Vagina (tissue), 2 donors: ENCODE measurements around the gene NFE2L2. TPM values are rescaled to one million over a fixed set of nuclear protein-coding genes. Genes with fewer than 3 reads are reported as not detected.

Experiments used
- DNase-seq, 2 donors: peaks; one replicate each; pipeline ENCODE4 v3.0.0-alpha.2; 2017; ENCODE audit errors: extremely low spot score in 2 of 2
- H3K27ac ChIP-seq: fragments of 200-600 bp; sonication (generic); one replicate; pipeline ENCODE4 v1.5.1; 2019
- H3K27me3 ChIP-seq: fragments of 200-600 bp; sonication (generic); one replicate; pipeline ENCODE4 v1.5.1; 2019
- H3K36me3 ChIP-seq, 2 donors: fragments of 200-600 bp; sonication (generic); one replicate each; pipeline ENCODE4 v1.5.1; 2017 to 2019
- H3K4me1 ChIP-seq: fragments of 200-600 bp; sonication (generic); one replicate; pipeline ENCODE4 v1.5.1; 2019
- H3K4me3 ChIP-seq, 2 donors: fragments of 200-600 bp; sonication (generic); 1 replicate in 1 of 2; 2 replicates in 1 of 2; pipeline ENCODE4 v1.5.1; 2016 to 2019
- H3K9me3 ChIP-seq: fragments of 200-600 bp; sonication (generic); one replicate; pipeline ENCODE4 v1.5.1; 2019
- CTCF ChIP-seq, 3 experiments: fragments of 450-650 bp in 2 of 3; fragments of 200-600 bp in 1 of 3; sonication (generic) in 1 of 3; IDR thresholded peaks; one replicate each; pipeline ENCODE4 v1.5.1; 2017 to 2019; ENCODE audit warnings: antibody characterized with exemption in 3 of 3, mild to moderate bottlenecking in 2 of 3, moderate library complexity in 2 of 3
- POLR2A ChIP-seq, 2 donors: fragments of 450-650 bp; IDR thresholded peaks; one replicate each; pipeline ENCODE4 v1.6.1; 2017; ENCODE audit warnings: antibody characterized with exemption in 2 of 2, mild to moderate bottlenecking in 2 of 2, moderate library complexity in 2 of 2
- POLR2AphosphoS5 ChIP-seq, 2 donors: sonication (generic); formaldehyde crosslinking; IDR thresholded peaks; one replicate each; pipeline ENCODE4 v1.9.0; 2017; ENCODE audit warnings: antibody characterized with exemption in 2 of 2, mild to moderate bottlenecking in 2 of 2, low read depth in 1 of 2; ENCODE audit not compliant: insufficient read depth in 1 of 2
- intact Hi-C: fragments of 100-400 bp; cut with DNase I; formaldehyde crosslinking; loops from one replicate; pipeline ENCODE4 v1.15.1; 2023
- total RNA-seq: library from RNA; depleted of rRNA; stranded (reverse); fragments of >200 nt; gene quantifications from one replicate; pipeline ENCODE4 v1.2.3, GENCODE V29; 2016

Gene NFE2L2
- total RNA-seq, 1 donor from 2014 or later, result 147 TPM

- H3K27ac ChIP-seq, result no peak overlapping the region
- TF ChIP-seq POLR2A (IDR thresholded peaks at IDR 0.05) (no peak), CTCF (IDR thresholded peaks at IDR 0.05) (no peak), POLR2AphosphoS5 (IDR thresholded peaks at IDR 0.05; ENCODE audit: insufficient read depth in 1 of 2, low read depth in 1 of 2) (no peak)
- H3K27me3 ChIP-seq, result no peaks in the 10 kb centered on the region
- no peak for DNase-seq
- H3K4me3 ChIP-seq, result no peak overlapping the region
- peaks cover 11% of the 10 kb centered on the region for H3K4me1 ChIP-seq
- no peaks in the 10 kb centered on the region for H3K9me3 ChIP-seq
- intact Hi-C loops, result no loop called here
- H3K36me3 ChIP-seq, result no peaks in the 10 kb centered on the region
Measured at GRCh38 chr2:177281400-177282180, 17.1 kb upstream of the NFE2L2 start.

GRCh38 chr2:177279847-177280246 lies 15.3 kb upstream of the NFE2L2 start:
- TF ChIP-seq POLR2A (IDR thresholded peaks at IDR 0.05), result no peak
- TF ChIP-seq CTCF (IDR thresholded peaks at IDR 0.05), result no peak
- no peak for TF ChIP-seq POLR2AphosphoS5 (IDR thresholded peaks at IDR 0.05; ENCODE audit: insufficient read depth in 1 of 2, low read depth in 1 of 2)
- peaks cover 14% of the 10 kb centered on the region for H3K4me1 ChIP-seq
- no peaks in the 10 kb centered on the region for H3K36me3 ChIP-seq

GRCh38 chr2:177275743-177276055 lies 11.2 kb upstream of the NFE2L2 start:
- intact Hi-C loops, result no loop called here
- Histone ChIP-seq H3K27me3 (no peaks in the 10 kb centered on the region), H3K4me3 (no peak overlapping the region), H3K36me3 (no peaks in the 10 kb centered on the region), H3K9me3 (no peaks in the 10 kb centered on the region), H3K27ac (peak overlapping the region; percentile 59), H3K4me1 (peaks cover 18% of the 10 kb centered on the region)
- no peak for TF ChIP-seq POLR2A (IDR thresholded peaks at IDR 0.05)
- TF ChIP-seq POLR2AphosphoS5 (IDR thresholded peaks at IDR 0.05; ENCODE audit: insufficient read depth in 1 of 2, low read depth in 1 of 2), result no peak
- no peak for TF ChIP-seq CTCF (IDR thresholded peaks at IDR 0.05)
- no peak for DNase-seq

More at GRCh38 chr2:177279847-177280246, 15.3 kb upstream of the NFE2L2 start:
- H3K27ac ChIP-seq, result no peak overlapping the region
- intact Hi-C loops, result no loop called here
- no peaks in the 10 kb centered on the region for H3K27me3 ChIP-seq
- H3K9me3 ChIP-seq, result no peaks in the 10 kb centered on the region
- no peak for DNase-seq
- H3K4me3 ChIP-seq, result no peak overlapping the region

- H3K27me3 ChIP-seq, result no peaks in the 10 kb centered on the region
- H3K4me1 ChIP-seq, result peaks cover 22% of the 10 kb centered on the region
- H3K36me3 ChIP-seq, result no peaks in the 10 kb centered on the region
- intact Hi-C loops, result no loop called here
- DNase-seq, result no peak
- TF ChIP-seq POLR2AphosphoS5 (IDR thresholded peaks at IDR 0.05; ENCODE audit: insufficient read depth in 1 of 2, low read depth in 1 of 2), result peak in 1 of 2 donors; percentile 92
- TF ChIP-seq CTCF (IDR thresholded peaks at IDR 0.05), result no peak
- no peak for TF ChIP-seq POLR2A (IDR thresholded peaks at IDR 0.05)
- H3K4me3 ChIP-seq, result no peak overlapping the region
- no peaks in the 10 kb centered on the region for H3K9me3 ChIP-seq
- H3K27ac ChIP-seq, result peak overlapping the region; percentile 59
Measured at GRCh38 chr2:177275040-177275742, 10.7 kb upstream of the NFE2L2 start.

DNA sequence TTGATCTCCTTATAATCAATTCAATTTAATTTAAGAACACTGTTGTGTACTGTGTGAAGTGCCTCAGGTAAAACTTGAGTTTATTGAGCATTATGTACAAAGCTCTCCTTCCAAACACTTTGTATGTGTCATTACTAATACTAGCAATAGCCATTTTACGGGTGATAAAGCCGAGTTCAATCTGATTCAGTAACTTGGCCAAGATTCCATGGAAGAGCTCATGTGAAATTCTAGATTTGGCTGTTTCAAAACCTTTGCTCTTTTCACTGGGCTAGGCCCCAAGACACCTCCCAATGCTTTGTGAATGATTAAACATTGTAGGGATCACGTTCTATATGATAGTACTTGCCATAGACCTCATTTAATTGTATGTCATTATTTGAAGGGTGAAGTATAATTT lies 8.9 kb upstream of the NFE2L2 start:
- Histone ChIP-seq H3K36me3 (no peaks in the 10 kb centered on the region), H3K27me3 (no peaks in the 10 kb centered on the region), H3K27ac (peak overlapping the region; percentile 39), H3K4me1 (peaks cover 34% of the 10 kb centered on the region), H3K9me3 (no peaks in the 10 kb centered on the region), H3K4me3 (no peak overlapping the region)
- no peak for TF ChIP-seq POLR2A (IDR thresholded peaks at IDR 0.05)
- peak in 1 of 2 donors; percentile 59 for TF ChIP-seq POLR2AphosphoS5 (IDR thresholded peaks at IDR 0.05; ENCODE audit: insufficient read depth in 1 of 2, low read depth in 1 of 2)
- intact Hi-C loops, result no loop called here
- no peak for DNase-seq
